Upper lobe of right lung (tissue), 1 donor: ENCODE measurements around the gene DPH6. TPM values are rescaled to one million over a fixed set of nuclear protein-coding genes. Genes with fewer than 3 reads are reported as not detected.
A peak's percentile ranks its signal among the peaks of the same experiment; 100 is the strongest.
"Not testable (repeated sequence)": the region's sequence is repeated elsewhere in the genome, so short reads cannot be mapped to it uniquely, and the experiment has no call there.

Experiments
- ATAC-seq: fragments of 200-7000 bp; cut with Tn5 transposase; one replicate; pipeline ENCODE4 v1.9.1; 2020; ENCODE audit warnings: mild to moderate bottlenecking, moderate library complexity
- DNase-seq: peaks from one replicate; pipeline ENCODE4 v3.0.0-alpha.2; 2020
- H3K27ac ChIP-seq: fragments of 200-600 bp; one replicate; pipeline ENCODE4 v1.8.0; 2022
- H3K27me3 ChIP-seq: fragments of 200-600 bp; one replicate; pipeline ENCODE4 v1.8.0; 2022; ENCODE audit warnings: mild to moderate bottlenecking
- H3K36me3 ChIP-seq: fragments of 200-600 bp; one replicate; pipeline ENCODE4 v1.8.0; 2022
- H3K4me1 ChIP-seq: fragments of 200-600 bp; one replicate; pipeline ENCODE4 v1.8.0; 2022
- H3K4me3 ChIP-seq: fragments of 200-600 bp; one replicate; pipeline ENCODE4 v1.8.0; 2022; ENCODE audit warnings: mild to moderate bottlenecking
- H3K9me3 ChIP-seq: fragments of 200-600 bp; one replicate; pipeline ENCODE4 v1.8.0; 2022
- CTCF ChIP-seq: fragments of 200-600 bp; IDR thresholded peaks from one replicate; pipeline ENCODE4 v1.8.0; 2022; ENCODE audit warnings: antibody characterized with exemption
- intact Hi-C: fragments of 100-400 bp; cut with DNase I; formaldehyde crosslinking; loops from one replicate; pipeline ENCODE4 v1.11.0; 2022
- long read RNA-seq: library from polyadenylated mRNA; unstranded; transcript quantifications from one replicate; pipeline ENCODE4 v2.0.0, GENCODE V29; 2021
- total RNA-seq: library from RNA; stranded (reverse); fragmentation: NEBNext Ultra II Directional; extraction: Animal tissue kit (Norgen Biotek cat#: 25700); gene quantifications from one replicate; pipeline ENCODE4 v1.2.1, GENCODE V29; 2021
- donor health status: DM: no; HTN: yes; CAD: no; lungs with severe emphysema.

DPH6 gene
- total RNA-seq: 15.8 TPM
- long read RNA-seq, partial matches to known transcripts: 1 of 8 reads
- long read RNA-seq, other reads (novel, unspliced or antisense): 3 of 8 reads

GRCh38 chr15:35545824-35546510 lies at the start of gene DPH6:
Gene DPH6, minus strand, starts transcription at chr15:35546165. Its CDS starts 24 bp downstream, at chr15:35546141.
- H3K27me3 ChIP-seq: no peaks in the 10 kb centered on the region
- peak; percentile 95 for ATAC-seq
- peak; percentile 1 for TF ChIP-seq CTCF
- peak; percentile 93 for DNase-seq
- peaks cover 11% of the 10 kb centered on the region for H3K4me1 ChIP-seq
- H3K4me3 ChIP-seq: peak within 1 kb of the TSS; percentile 75
- intact Hi-C loops: no loop called here
- H3K36me3 ChIP-seq: no peaks in the 10 kb centered on the region
- H3K9me3 ChIP-seq: no peaks in the 10 kb centered on the region
- H3K27ac ChIP-seq: peak within 1 kb of the TSS; percentile 98

- Histone ChIP-seq H3K4me3 (no peak overlapping the region), H3K9me3 (no peaks in the 10 kb centered on the region), H3K27ac (no peak overlapping the region), H3K4me1 (no peaks in the 10 kb centered on the region), H3K27me3 (no peaks in the 10 kb centered on the region), H3K36me3 (no peaks in the 10 kb centered on the region)
- TF ChIP-seq CTCF: no peak
- ATAC-seq (no peak), DNase-seq (no peak)
- intact Hi-C loops: no loop called here
Measured at GRCh38 chr15:35595656-35596055, 49.7 kb upstream of the DPH6 start.

- H3K27me3 ChIP-seq, H3K4me3 ChIP-seq, H3K36me3 ChIP-seq, DNase-seq, ATAC-seq, H3K4me1 ChIP-seq, H3K27ac ChIP-seq, intact Hi-C loops, H3K9me3 ChIP-seq: not testable (repeated sequence)
Measured at GRCh38 chr15:35591987-35592386, 46.0 kb upstream of the DPH6 start.

GRCh38 chr15:35583863-35584528 lies 38.0 kb upstream of the DPH6 start:
- Histone ChIP-seq H3K9me3 (no peaks in the 10 kb centered on the region), H3K36me3 (no peaks in the 10 kb centered on the region), H3K4me1 (no peaks in the 10 kb centered on the region), H3K27me3 (no peaks in the 10 kb centered on the region), H3K27ac (no peak overlapping the region), H3K4me3 (no peak overlapping the region)
- ATAC-seq: no peak
- TF ChIP-seq CTCF: no peak
- DNase-seq: no peak
- intact Hi-C loops: no loop called here

- Histone ChIP-seq H3K4me3 (no peak overlapping the region), H3K9me3 (no peaks in the 10 kb centered on the region), H3K36me3 (no peaks in the 10 kb centered on the region), H3K27me3 (no peaks in the 10 kb centered on the region), H3K4me1 (no peaks in the 10 kb centered on the region), H3K27ac (no peak overlapping the region)
- no peak for DNase-seq
- no peak for ATAC-seq
- intact Hi-C loops: no loop called here
- TF ChIP-seq CTCF: no peak
Measured at GRCh38 chr15:35580606-35581005, 34.6 kb upstream of the DPH6 start.

- Histone ChIP-seq H3K9me3 (no peaks in the 10 kb centered on the region), H3K36me3 (no peaks in the 10 kb centered on the region), H3K4me1 (peaks cover 8% of the 10 kb centered on the region), H3K27me3 (no peaks in the 10 kb centered on the region), H3K27ac (no peak overlapping the region), H3K4me3 (no peak overlapping the region)
- TF ChIP-seq CTCF: no peak
- ATAC-seq: no peak
- intact Hi-C loops: no loop called here
- DNase-seq: no peak
Measured at GRCh38 chr15:35567392-35567791, 21.4 kb upstream of the DPH6 start.
